ENCODE data around the gene ALPG.

DNA sequence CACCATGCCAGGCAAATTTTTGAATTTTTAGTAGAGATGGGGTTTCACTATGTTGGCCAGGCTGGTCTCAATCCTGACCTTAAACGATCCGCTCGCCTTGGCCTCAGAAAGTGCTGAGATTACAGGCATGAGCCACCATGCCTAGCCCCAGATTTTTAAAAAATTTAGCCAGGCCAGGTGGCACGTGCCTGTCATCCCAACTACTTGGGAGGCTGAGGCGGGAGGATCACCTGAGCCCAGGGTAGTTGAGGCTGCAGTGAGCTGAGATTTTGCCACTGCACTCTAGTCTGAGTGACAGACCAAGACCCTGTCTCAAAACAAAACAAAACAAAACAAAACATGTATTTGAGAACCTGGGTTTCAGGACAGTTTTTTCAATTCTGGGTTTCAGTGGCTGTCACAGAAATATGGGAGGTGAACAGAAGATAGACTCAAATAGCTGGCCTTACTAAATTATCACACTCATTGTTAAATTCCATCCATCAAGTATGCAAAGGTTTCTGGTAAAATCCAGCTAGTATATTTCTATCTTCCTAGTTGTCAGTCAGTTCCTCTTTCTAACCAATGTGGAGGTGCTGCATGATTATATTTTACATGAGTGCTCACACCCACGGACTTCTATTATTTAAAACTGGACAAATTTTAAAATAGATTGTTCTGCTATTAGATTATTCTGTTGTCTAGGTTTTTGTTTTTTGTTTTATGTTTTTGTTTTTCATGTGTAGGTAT lies 5.4 kb downstream of the ALPG start:
- TF ChIP-seq, protein P1, sequence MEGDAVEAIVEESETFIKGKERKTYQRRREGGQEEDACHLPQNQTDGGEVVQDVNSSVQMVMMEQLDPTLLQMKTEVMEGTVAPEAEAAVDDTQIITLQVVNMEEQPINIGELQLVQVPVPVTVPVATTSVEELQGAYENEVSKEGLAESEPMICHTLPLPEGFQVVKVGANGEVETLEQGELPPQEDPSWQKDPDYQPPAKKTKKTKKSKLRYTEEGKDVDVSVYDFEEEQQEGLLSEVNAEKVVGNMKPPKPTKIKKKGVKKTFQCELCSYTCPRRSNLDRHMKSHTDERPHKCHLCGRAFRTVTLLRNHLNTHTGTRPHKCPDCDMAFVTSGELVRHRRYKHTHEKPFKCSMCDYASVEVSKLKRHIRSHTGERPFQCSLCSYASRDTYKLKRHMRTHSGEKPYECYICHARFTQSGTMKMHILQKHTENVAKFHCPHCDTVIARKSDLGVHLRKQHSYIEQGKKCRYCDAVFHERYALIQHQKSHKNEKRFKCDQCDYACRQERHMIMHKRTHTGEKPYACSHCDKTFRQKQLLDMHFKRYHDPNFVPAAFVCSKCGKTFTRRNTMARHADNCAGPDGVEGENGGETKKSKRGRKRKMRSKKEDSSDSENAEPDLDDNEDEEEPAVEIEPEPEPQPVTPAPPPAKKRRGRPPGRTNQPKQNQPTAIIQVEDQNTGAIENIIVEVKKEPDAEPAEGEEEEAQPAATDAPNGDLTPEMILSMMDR (conservative IDR thresholded peaks at IDR 0.05; ENCODE audit: low read depth, low read length): no peak
- no peak for TF ChIP-seq POLR2A (IDR thresholded peaks at IDR 0.05; ENCODE audit: low read depth, low read length)
- TF ChIP-seq SMC3 (IDR thresholded peaks at IDR 0.05; ENCODE audit: low read depth, low read length): no peak
- TF ChIP-seq RCOR1 (IDR thresholded peaks at IDR 0.05; ENCODE audit: insufficient replicate concordance, low read length): no peak
- TF ChIP-seq, protein P2, sequence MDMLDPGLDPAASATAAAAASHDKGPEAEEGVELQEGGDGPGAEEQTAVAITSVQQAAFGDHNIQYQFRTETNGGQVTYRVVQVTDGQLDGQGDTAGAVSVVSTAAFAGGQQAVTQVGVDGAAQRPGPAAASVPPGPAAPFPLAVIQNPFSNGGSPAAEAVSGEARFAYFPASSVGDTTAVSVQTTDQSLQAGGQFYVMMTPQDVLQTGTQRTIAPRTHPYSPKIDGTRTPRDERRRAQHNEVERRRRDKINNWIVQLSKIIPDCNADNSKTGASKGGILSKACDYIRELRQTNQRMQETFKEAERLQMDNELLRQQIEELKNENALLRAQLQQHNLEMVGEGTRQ (IDR thresholded peaks at IDR 0.05; ENCODE audit: low read depth, low read length): no peak
- no peak for TF ChIP-seq MXI1 (IDR thresholded peaks at IDR 0.05; ENCODE audit: borderline replicate concordance, low read depth, low read length)
- no peak for TF ChIP-seq RFX5 (IDR thresholded peaks at IDR 0.05; ENCODE audit: low read depth, low read length)
- TF ChIP-seq FOS (IDR thresholded peaks at IDR 0.05; ENCODE audit: low read depth, low read length): no peak
- no peak for TF ChIP-seq RAD21 (IDR thresholded peaks at IDR 0.05; ENCODE audit: low read length)
- TF ChIP-seq NFE2L2 (IDR thresholded peaks at IDR 0.05; ENCODE audit: low read depth, low read length): no peak
- TF ChIP-seq MAFK (IDR thresholded peaks at IDR 0.05; ENCODE audit: low read depth, low read length): no peak
- no peak for TF ChIP-seq BHLHE40 (IDR thresholded peaks at IDR 0.05; ENCODE audit: low read depth, low read length)
- no peak for TF ChIP-seq MAZ (IDR thresholded peaks at IDR 0.05; ENCODE audit: borderline replicate concordance, low read depth, low read length)
- no peak for TF ChIP-seq CEBPB (IDR thresholded peaks at IDR 0.05; ENCODE audit: low read depth, low read length)
